Osteocyte (in vitro differentiated cells): ENCODE data around the gene RIN3. TPM values are rescaled to one million over a fixed set of nuclear protein-coding genes. Genes with fewer than 3 reads are reported as not detected.
A peak's percentile ranks its signal among the peaks of the same experiment; 100 is the strongest.

Experiments used
- DNase-seq: peaks from one replicate; pipeline ENCODE4 v3.0.0; 2021; ENCODE audit warnings: mixed read lengths; ENCODE audit not compliant: unreplicated experiment; ENCODE audit errors: extremely low spot score
- H3K27ac Mint-ChIP-seq: one replicate; pipeline ENCODE4 v1.8.0; 2021; ENCODE audit warnings: mild to moderate bottlenecking, mixed read lengths; ENCODE audit not compliant: unreplicated experiment
- H3K27me3 Mint-ChIP-seq: one replicate; pipeline ENCODE4 v1.8.0; 2021; ENCODE audit warnings: mixed read lengths; ENCODE audit not compliant: unreplicated experiment
- H3K36me3 Mint-ChIP-seq: one replicate; pipeline ENCODE4 v1.8.0; 2021; ENCODE audit warnings: mixed read lengths; ENCODE audit not compliant: unreplicated experiment
- H3K4me1 Mint-ChIP-seq: one replicate; pipeline ENCODE4 v1.8.0; 2021; ENCODE audit warnings: mixed read lengths; ENCODE audit not compliant: unreplicated experiment
- H3K4me3 Mint-ChIP-seq: one replicate; pipeline ENCODE4 v1.8.0; 2021; ENCODE audit warnings: mild to moderate bottlenecking, moderate library complexity, mixed read lengths; ENCODE audit not compliant: unreplicated experiment
- H3K9me3 Mint-ChIP-seq: one replicate; pipeline ENCODE4 v1.8.0; 2021; ENCODE audit warnings: mixed read lengths; ENCODE audit not compliant: unreplicated experiment
- total RNA-seq: library from RNA; stranded (reverse); gene quantifications from 2 replicates; pipeline ENCODE4 v1.2.1, GENCODE V29; 2021
- TF ChIP-seq, protein P1 (sequence below): fragments of 200-600 bp; sonication (generic); IDR thresholded peaks from 2 replicates; pipeline ENCODE4 v1.5.0; 2021; ENCODE audit warnings: antibody characterized with exemption, mild to moderate bottlenecking, moderate library complexity

Gene RIN3
- total RNA-seq, 1 donor from 2014 or later: 26.7 TPM

DNA sequence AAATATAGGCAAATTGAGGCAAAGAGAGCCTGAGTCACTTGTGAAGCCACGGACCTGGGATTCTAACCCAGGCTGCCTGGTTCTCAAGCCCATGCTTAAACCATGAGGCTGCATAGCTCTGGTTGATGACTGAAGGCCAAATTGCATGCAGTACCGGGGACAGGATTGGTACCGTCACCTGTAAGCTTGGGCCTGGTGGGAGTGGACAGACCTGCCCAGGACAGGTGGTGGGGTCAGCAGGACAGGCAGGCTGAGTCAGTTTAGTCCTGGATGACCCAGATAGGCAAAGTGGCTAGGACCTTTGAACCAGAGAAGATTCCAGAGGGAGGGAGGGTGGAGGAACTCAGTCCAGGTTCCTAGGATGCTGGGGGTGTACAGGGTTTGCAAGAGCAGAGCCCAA, 25.8 kb downstream of the RIN3 start:
- no peaks in the 10 kb centered on the region for H3K9me3 Mint-ChIP-seq
- H3K36me3 Mint-ChIP-seq: no peaks in the 10 kb centered on the region
- DNase-seq: no peak
- TF ChIP-seq, protein P1, sequence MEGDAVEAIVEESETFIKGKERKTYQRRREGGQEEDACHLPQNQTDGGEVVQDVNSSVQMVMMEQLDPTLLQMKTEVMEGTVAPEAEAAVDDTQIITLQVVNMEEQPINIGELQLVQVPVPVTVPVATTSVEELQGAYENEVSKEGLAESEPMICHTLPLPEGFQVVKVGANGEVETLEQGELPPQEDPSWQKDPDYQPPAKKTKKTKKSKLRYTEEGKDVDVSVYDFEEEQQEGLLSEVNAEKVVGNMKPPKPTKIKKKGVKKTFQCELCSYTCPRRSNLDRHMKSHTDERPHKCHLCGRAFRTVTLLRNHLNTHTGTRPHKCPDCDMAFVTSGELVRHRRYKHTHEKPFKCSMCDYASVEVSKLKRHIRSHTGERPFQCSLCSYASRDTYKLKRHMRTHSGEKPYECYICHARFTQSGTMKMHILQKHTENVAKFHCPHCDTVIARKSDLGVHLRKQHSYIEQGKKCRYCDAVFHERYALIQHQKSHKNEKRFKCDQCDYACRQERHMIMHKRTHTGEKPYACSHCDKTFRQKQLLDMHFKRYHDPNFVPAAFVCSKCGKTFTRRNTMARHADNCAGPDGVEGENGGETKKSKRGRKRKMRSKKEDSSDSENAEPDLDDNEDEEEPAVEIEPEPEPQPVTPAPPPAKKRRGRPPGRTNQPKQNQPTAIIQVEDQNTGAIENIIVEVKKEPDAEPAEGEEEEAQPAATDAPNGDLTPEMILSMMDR: no peak
- H3K4me3 Mint-ChIP-seq: no peak overlapping the region
- no peaks in the 10 kb centered on the region for H3K27me3 Mint-ChIP-seq
- H3K4me1 Mint-ChIP-seq: peaks cover 64% of the 10 kb centered on the region
- peak overlapping the region; percentile 94 for H3K27ac Mint-ChIP-seq

GRCh38 chr14:92539875-92540274, 26.3 kb downstream of the RIN3 start:
- H3K4me1 Mint-ChIP-seq: peaks cover 63% of the 10 kb centered on the region
- H3K27ac Mint-ChIP-seq: peak overlapping the region; percentile 94
- no peaks in the 10 kb centered on the region for H3K36me3 Mint-ChIP-seq
- no peaks in the 10 kb centered on the region for H3K9me3 Mint-ChIP-seq
- DNase-seq: no peak
- H3K4me3 Mint-ChIP-seq: no peak overlapping the region
- H3K27me3 Mint-ChIP-seq: no peaks in the 10 kb centered on the region
- TF ChIP-seq, protein P1: no peak

GRCh38 chr14:92540472-92541048, 27.0 kb downstream of the RIN3 start:
- no peaks in the 10 kb centered on the region for H3K27me3 Mint-ChIP-seq
- peak overlapping the region; percentile 94 for H3K27ac Mint-ChIP-seq
- no peaks in the 10 kb centered on the region for H3K36me3 Mint-ChIP-seq
- no peaks in the 10 kb centered on the region for H3K9me3 Mint-ChIP-seq
- TF ChIP-seq, protein P1: no peak
- peaks cover 58% of the 10 kb centered on the region for H3K4me1 Mint-ChIP-seq
- peak overlapping the region; percentile 42 for H3K4me3 Mint-ChIP-seq
- peak; percentile 95 for DNase-seq

DNA sequence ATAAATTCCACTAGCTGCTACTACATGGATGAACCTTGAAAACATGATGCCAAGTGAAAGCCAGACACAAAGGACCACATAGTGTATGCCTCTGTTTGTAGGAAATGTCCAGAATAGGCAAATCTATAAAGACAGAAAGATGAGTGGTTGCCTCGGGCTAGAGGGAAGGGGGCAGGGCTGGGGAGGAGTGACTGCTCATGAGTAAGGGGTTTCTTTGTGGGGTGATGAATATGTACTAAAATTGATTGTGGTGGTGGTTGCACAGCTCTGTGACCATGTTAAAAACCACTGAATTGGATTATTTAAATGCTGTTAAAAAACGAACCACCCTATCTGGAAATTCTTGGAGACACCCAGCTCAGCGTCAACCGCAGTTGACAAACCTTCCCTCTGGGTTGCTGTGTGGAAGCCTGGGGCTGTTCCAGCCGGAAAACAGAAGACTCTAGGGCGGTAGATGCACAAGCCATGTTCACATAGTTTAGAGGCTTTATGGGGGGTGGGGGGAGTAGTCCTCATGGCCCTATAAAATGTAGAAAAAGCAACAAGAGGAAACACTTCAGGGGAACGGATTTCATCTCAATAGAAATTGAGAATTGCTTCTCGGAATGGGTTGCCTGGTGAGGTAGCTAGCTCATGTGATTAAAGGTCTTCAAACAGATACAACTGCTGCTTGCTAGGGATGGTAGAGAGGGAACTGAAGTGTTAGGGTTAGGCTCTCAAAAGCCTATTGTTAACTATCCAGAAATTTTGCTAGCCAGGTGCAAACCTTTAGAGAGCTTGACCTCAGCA, 29.4 kb downstream of the RIN3 start:
- Mint-ChIP-seq H3K27me3 (no peaks in the 10 kb centered on the region), H3K4me3 (no peak overlapping the region), H3K36me3 (peaks cover 4% of the 10 kb centered on the region), H3K4me1 (peaks cover 54% of the 10 kb centered on the region), H3K9me3 (no peaks in the 10 kb centered on the region), H3K27ac (peak overlapping the region; percentile 54)
- DNase-seq: no peak
- TF ChIP-seq, protein P1: no peak

DNA sequence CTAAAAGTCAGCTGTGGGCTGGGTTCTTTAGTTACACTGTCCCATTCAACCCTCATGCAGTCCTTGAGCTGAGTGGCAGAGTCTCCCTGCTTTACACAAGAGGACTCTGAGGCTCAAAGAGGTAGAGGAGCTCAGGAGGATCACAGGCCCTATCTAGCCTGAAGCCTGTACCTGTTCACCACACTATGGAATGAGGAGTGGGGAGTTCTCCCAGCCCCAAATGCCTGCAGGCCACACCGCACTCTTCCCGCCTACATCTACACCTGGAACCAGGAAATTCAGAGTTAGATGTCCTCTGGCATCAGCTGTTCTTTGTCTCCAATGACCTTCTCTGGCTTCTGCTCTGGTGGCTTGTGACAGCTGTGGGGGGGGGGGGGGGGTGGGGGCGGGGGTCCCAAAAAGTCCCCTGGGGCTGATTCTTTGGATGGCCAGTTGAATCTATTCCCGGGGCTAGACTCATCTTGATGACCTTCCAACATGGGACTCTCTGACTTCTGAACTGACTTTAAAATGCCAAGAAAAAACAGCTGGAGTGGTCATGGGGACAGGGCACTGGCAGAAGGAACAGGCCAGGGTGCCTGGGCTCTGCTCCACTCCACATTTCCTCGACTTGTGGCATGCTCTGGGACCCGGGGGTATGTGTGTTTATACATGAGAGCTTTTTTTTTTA, 30.6 kb downstream of the RIN3 start:
- Mint-ChIP-seq H3K9me3 (no peaks in the 10 kb centered on the region), H3K27me3 (no peaks in the 10 kb centered on the region), H3K36me3 (peaks cover 4% of the 10 kb centered on the region), H3K4me1 (peaks cover 47% of the 10 kb centered on the region), H3K4me3 (no peak overlapping the region), H3K27ac (peak overlapping the region; percentile 53)
- TF ChIP-seq, protein P1: no peak
- no peak for DNase-seq
